IMR-90 (cell line): Measurements from ENCODE around the gene ATXN7L2. TPM values are rescaled to one million over a fixed set of nuclear protein-coding genes. Genes with fewer than 3 reads are reported as not detected.

Experiments
- ATAC-seq: fragments of 200-7000 bp; cut with Tn5 transposase; 2 replicates; pipeline ENCODE4 v1.9.1; 2020; ENCODE audit warnings: low read depth, mild to moderate bottlenecking, moderate library complexity
- BruUV-seq: library from RNA; stranded (reverse); fragments of 400-500 nt; replicated peaks from 2 replicates; lab custom pipeline; 2021; lab: Mats Ljungman, UMichigan
- CTCF ChIA-PET: fragments of 300-600 bp; formaldehyde crosslinking; extraction: SDS; loops from one replicate; lab custom pipeline; 2021; ENCODE audit warnings: antibody characterized with exemption; lab: Yijun Ruan, JAX
- POLR2A ChIA-PET: fragments of 300-600 bp; sonication (Branson Sonifier 250); formaldehyde crosslinking; loops from one replicate; lab custom pipeline; 2022; ENCODE audit warnings: antibody characterized with exemption; ENCODE audit not compliant: unreplicated experiment; lab: Charles Lee
- DNase-seq: peaks from one replicate; pipeline ENCODE4 v3.0.0; 2013
- H2AFZ ChIP-seq: replicated peaks from 2 replicates; pipeline ENCODE3; 2013; ENCODE audit warnings: low read length, mild to moderate bottlenecking; ENCODE audit not compliant: poor library complexity
- H2AK5ac ChIP-seq: 2 replicates; pipeline ENCODE4 v1.6.1; 2013; ENCODE audit warnings: low read depth, low read length, inconsistent platforms
- H2AK9ac ChIP-seq: replicated peaks from 2 replicates; pipeline ENCODE3; 2013; ENCODE audit warnings: mild to moderate bottlenecking, low read depth, low read length, moderate library complexity; ENCODE audit not compliant: poor library complexity
- H2BK120ac ChIP-seq: 2 replicates; pipeline ENCODE4 v1.6.1; 2013; ENCODE audit warnings: low read depth, low read length, inconsistent platforms
- H2BK15ac ChIP-seq: 3 replicates; pipeline ENCODE4 v1.6.1; 2013; ENCODE audit warnings: low read depth, low read length, inconsistent platforms
- H2BK20ac ChIP-seq: 2 replicates; pipeline ENCODE4 v1.6.1; 2013; ENCODE audit warnings: low read depth, mild to moderate bottlenecking, inconsistent platforms, low read length, moderate library complexity
- H2BK5ac ChIP-seq: 2 replicates; pipeline ENCODE4 v1.6.1; 2013; ENCODE audit warnings: mild to moderate bottlenecking, low read depth, low read length, inconsistent platforms; ENCODE audit not compliant: poor library complexity, severe bottlenecking
- H3K14ac ChIP-seq: replicated peaks from 2 replicates; pipeline ENCODE4 v1.6.1; 2013; ENCODE audit warnings: low read depth, low read length, inconsistent platforms
- H3K18ac ChIP-seq: 2 replicates; pipeline ENCODE4 v1.6.1; 2013; ENCODE audit warnings: low read depth, low read length, control low read depth
- H3K23ac ChIP-seq: 2 replicates; pipeline ENCODE4 v1.6.1; 2013; ENCODE audit warnings: low read depth, low read length, inconsistent platforms
- H3K27ac ChIP-seq: 2 replicates; pipeline ENCODE4 v1.5.1; 2013; ENCODE audit warnings: mild to moderate bottlenecking, control low read depth, low read length; ENCODE audit not compliant: insufficient read depth
- H3K27me3 ChIP-seq: 2 replicates; pipeline ENCODE4 v1.6.1; 2013; ENCODE audit warnings: low read length; ENCODE audit not compliant: control insufficient read depth, insufficient read depth
- H3K36me3 ChIP-seq: 2 replicates; pipeline ENCODE4 v1.6.1; 2013; ENCODE audit warnings: low read length, mixed read lengths; ENCODE audit not compliant: control insufficient read depth, insufficient read depth
- H3K4ac ChIP-seq: 2 replicates; pipeline ENCODE4 v1.6.1; 2013; ENCODE audit warnings: low read depth, low read length, inconsistent platforms
- H3K4me1 ChIP-seq: 2 replicates; pipeline ENCODE4 v1.6.1; 2013; ENCODE audit warnings: low read length, mixed read lengths; ENCODE audit not compliant: control insufficient read depth, insufficient read depth
- H3K4me2 ChIP-seq: 2 replicates; pipeline ENCODE4 v1.6.1; 2013; ENCODE audit warnings: low read depth, mild to moderate bottlenecking, control low read depth, low read length, moderate library complexity
- H3K4me3 ChIP-seq: 2 replicates; pipeline ENCODE4 v1.5.1; 2013; ENCODE audit warnings: low read depth, mild to moderate bottlenecking, control low read depth, low read length, moderate library complexity; ENCODE audit not compliant: insufficient read depth
- H3K56ac ChIP-seq: 2 replicates; pipeline ENCODE4 v1.6.1; 2013; ENCODE audit warnings: low read length, inconsistent platforms; ENCODE audit not compliant: insufficient read depth; ENCODE audit errors: extremely low read depth
- H3K79me1 ChIP-seq, 2 experiments: 2 replicates each; pipeline ENCODE4 v1.6.1; 2013; ENCODE audit warnings: low read length in 2 of 2, inconsistent platforms in 1 of 2, low read depth in 1 of 2
- H3K9ac ChIP-seq: 2 replicates; pipeline ENCODE4 v1.6.1; 2013; ENCODE audit warnings: low read depth, low read length, control low read depth
- H3K9me1 ChIP-seq: 2 replicates; pipeline ENCODE4 v1.6.1; 2013; ENCODE audit warnings: low read length, inconsistent platforms; ENCODE audit not compliant: insufficient read depth
- H3K9me3 ChIP-seq: 2 replicates; pipeline ENCODE4 v1.6.1; 2013; ENCODE audit warnings: low read length; ENCODE audit not compliant: control insufficient read depth, insufficient read depth
- H4K20me1 ChIP-seq: 2 replicates; pipeline ENCODE4 v1.6.1; 2013; ENCODE audit warnings: low read length, inconsistent platforms; ENCODE audit not compliant: insufficient read depth
- H4K5ac ChIP-seq: 2 replicates; pipeline ENCODE4 v1.6.1; 2013; ENCODE audit warnings: mild to moderate bottlenecking, low read depth, low read length, control low read depth
- H4K8ac ChIP-seq, 2 experiments: 2 replicates each; pipeline ENCODE4 v1.6.1; 2013; ENCODE audit warnings: low read depth in 2 of 2, low read length in 2 of 2, control low read depth in 1 of 2, inconsistent platforms in 1 of 2
- H4K91ac ChIP-seq: 2 replicates; pipeline ENCODE4 v1.6.1; 2013; ENCODE audit warnings: low read depth, low read length, inconsistent platforms; ENCODE audit not compliant: insufficient read depth
- BHLHE40 ChIP-seq: fragments of 150-350 bp; IDR thresholded peaks from 2 replicates; pipeline ENCODE4 v1.6.1; 2016; ENCODE audit warnings: mild to moderate bottlenecking, low read depth, low read length
- CEBPB ChIP-seq: IDR thresholded peaks from 2 replicates; pipeline ENCODE4 v1.6.1; 2012; ENCODE audit warnings: low read depth, low read length, improper control_type of control experiment
- CHD1 ChIP-seq: IDR thresholded peaks from 2 replicates; pipeline ENCODE4 v1.6.1; 2012; ENCODE audit warnings: low read depth, low read length, improper control_type of control experiment
- FOS ChIP-seq: fragments of 150-350 bp; IDR thresholded peaks from 2 replicates; pipeline ENCODE4 v1.6.1; 2016; ENCODE audit warnings: low read depth, low read length
- MAFK ChIP-seq: IDR thresholded peaks from 2 replicates; pipeline ENCODE4 v1.6.1; 2012; ENCODE audit warnings: low read depth, low read length, improper control_type of control experiment
- MAZ ChIP-seq: IDR thresholded peaks from 2 replicates; pipeline ENCODE4 v1.6.1; 2012; ENCODE audit warnings: low read depth, mild to moderate bottlenecking, low read length, improper control_type of control experiment, moderate library complexity, borderline replicate concordance
- MXI1 ChIP-seq: IDR thresholded peaks from 2 replicates; pipeline ENCODE4 v1.6.1; 2012; ENCODE audit warnings: low read depth, mild to moderate bottlenecking, low read length, moderate library complexity, borderline replicate concordance
- POLR2A ChIP-seq: IDR thresholded peaks from 2 replicates; pipeline ENCODE4 v1.6.1; 2012; ENCODE audit warnings: mild to moderate bottlenecking, low read depth, low read length
- RAD21 ChIP-seq: IDR thresholded peaks from 2 replicates; pipeline ENCODE4 v1.6.1; 2012; ENCODE audit warnings: low read length, improper control_type of control experiment
- RCOR1 ChIP-seq: IDR thresholded peaks from 2 replicates; pipeline ENCODE4 v1.6.1; 2012; ENCODE audit warnings: mild to moderate bottlenecking, low read length, improper control_type of control experiment; ENCODE audit not compliant: insufficient replicate concordance
- SMC3 ChIP-seq: fragments of 150-350 bp; IDR thresholded peaks from 2 replicates; pipeline ENCODE4 v1.6.1; 2016; ENCODE audit warnings: low read depth, mild to moderate bottlenecking, antibody characterized with exemption, low read length, moderate library complexity
- WGBS, 2 experiments: methylation state at CpG; one replicate each; pipeline versions ENCODE4 v1.1.5 to v1.1.7; 2013; ENCODE audit warnings: missing lambda C conversion rate in 2 of 2; ENCODE audit not compliant: insufficient read length in 1 of 2; ENCODE audit errors: extremely low coverage in 2 of 2; 5-methylcytosine and 5-hydroxymethylcytosine counted together
- dilution Hi-C: fragments of 300-500 bp; cut with HindIII; formaldehyde crosslinking; loops from one replicate; pipeline ENCODE4 v1.14.3; 2018; ENCODE audit warnings: low sequenced_read_pairs; ENCODE audit not compliant: unreplicated experiment
- in situ Hi-C: fragments of 300-500 bp; cut with MboI; formaldehyde crosslinking; loops from 3 replicates; pipeline ENCODE4 v1.14.3; 2019; ENCODE audit warnings: low sequenced_read_pairs, inconsistent platforms, mixed read lengths
- intact Hi-C: fragments of 100-400 bp; cut with micrococcal nuclease; formaldehyde crosslinking; loops from 2 replicates; pipeline ENCODE4 v1.10.0; 2022
- polyA plus RNA-seq, 3 experiments: library from polyadenylated mRNA; depleted of rRNA; stranded (reverse); fragments of >200 nt; gene quantifications; 2 replicates each; pipeline ENCODE4 v1.2.3, GENCODE V29; 2012; ENCODE audit warnings: low replicate concordance in 1 of 3
- total RNA-seq: library from RNA; depleted of rRNA; stranded (reverse); fragments of >200 nt; gene quantifications from 2 replicates; pipeline ENCODE4 v1.2.3, GENCODE V29; 2012
- TF ChIP-seq, protein P1 (sequence below): conservative IDR thresholded peaks from 2 replicates; pipeline ENCODE4 v1.5.1; 2012; ENCODE audit warnings: mild to moderate bottlenecking, low read depth, low read length, improper control_type of control experiment
- TF ChIP-seq, protein P2 (sequence below): fragments of 150-350 bp; IDR thresholded peaks from 2 replicates; pipeline ENCODE4 v1.6.1; 2017; ENCODE audit warnings: mild to moderate bottlenecking, antibody characterized with exemption, low read length, low read depth
- TF ChIP-seq, protein P3 (sequence below): fragments of 150-350 bp; IDR thresholded peaks from 2 replicates; pipeline ENCODE4 v1.6.1; 2016; ENCODE audit warnings: low read depth, mild to moderate bottlenecking, low read length, moderate library complexity, borderline replicate concordance

The ATXN7L2 gene
- total and polyA plus RNA-seq, 2 of the 4 experiments (the other 2 are of a cell fraction): 1.3 to 4.8 TPM

DNA sequence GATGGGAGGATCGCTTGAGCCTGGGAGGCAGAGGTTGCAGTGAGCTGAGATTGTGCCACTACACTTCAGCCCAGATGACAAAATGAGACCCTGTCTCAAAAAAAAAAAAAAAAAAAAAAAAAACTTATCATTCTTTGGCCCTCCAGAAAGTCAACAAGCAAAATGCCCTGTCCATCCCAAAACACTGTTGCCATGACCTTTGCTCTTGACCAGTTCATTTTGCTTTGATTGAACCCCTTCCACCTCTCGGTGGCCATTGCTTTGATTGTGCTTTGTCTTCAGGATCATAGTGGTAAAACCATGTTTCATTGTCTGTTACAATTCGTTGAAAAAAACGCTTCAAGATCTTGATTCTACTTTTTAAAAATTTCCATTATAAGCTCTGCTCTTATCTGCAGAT is 25.9 kb upstream of the ATXN7L2 start:
- POLR2A ChIA-PET: no interaction called here
- Histone ChIP-seq H3K36me3 (no peaks in the 10 kb centered on the region), H3K18ac (no peak overlapping the region), H3K4ac (no peak overlapping the region), H2BK120ac (no peak overlapping the region), H2AFZ (no peak overlapping the region), H3K79me1 (no peaks in the 10 kb centered on the region), H2BK20ac (no peak overlapping the region), H3K23ac (no peak overlapping the region), H3K27me3 (peaks cover 9% of the 10 kb centered on the region), H4K5ac (no peak overlapping the region), H3K9me3 (peaks cover 4% of the 10 kb centered on the region; the same call in 1 of the 2 replicates), H3K4me3 (no peak overlapping the region), H3K4me2 (no peak overlapping the region), H2AK5ac (no peak overlapping the region), H3K9ac (no peak overlapping the region), H3K4me1 (no peaks in the 10 kb centered on the region), H3K27ac (no peak overlapping the region), H4K8ac (no peak overlapping the region), H4K20me1 (no peaks in the 10 kb centered on the region), H3K9me1 (no peaks in the 10 kb centered on the region), H2BK15ac (no peak overlapping the region), H2AK9ac (no peak overlapping the region), H4K91ac (no peak overlapping the region), H2BK5ac (no peak overlapping the region), H3K56ac (no peak overlapping the region), H3K14ac (no peak overlapping the region)
- no TSS peak for BruUV-seq
- ATAC-seq: no peak
- no CpG with 5 or more reads among the region's 4 CpGs for WGBS, 2 experiments
- in situ Hi-C loops: no loop called here
- no peak for TF ChIP-seq CHD1
- no peak for TF ChIP-seq CEBPB
- TF ChIP-seq FOS: no peak
- TF ChIP-seq MXI1: no peak
- TF ChIP-seq, protein P1, sequence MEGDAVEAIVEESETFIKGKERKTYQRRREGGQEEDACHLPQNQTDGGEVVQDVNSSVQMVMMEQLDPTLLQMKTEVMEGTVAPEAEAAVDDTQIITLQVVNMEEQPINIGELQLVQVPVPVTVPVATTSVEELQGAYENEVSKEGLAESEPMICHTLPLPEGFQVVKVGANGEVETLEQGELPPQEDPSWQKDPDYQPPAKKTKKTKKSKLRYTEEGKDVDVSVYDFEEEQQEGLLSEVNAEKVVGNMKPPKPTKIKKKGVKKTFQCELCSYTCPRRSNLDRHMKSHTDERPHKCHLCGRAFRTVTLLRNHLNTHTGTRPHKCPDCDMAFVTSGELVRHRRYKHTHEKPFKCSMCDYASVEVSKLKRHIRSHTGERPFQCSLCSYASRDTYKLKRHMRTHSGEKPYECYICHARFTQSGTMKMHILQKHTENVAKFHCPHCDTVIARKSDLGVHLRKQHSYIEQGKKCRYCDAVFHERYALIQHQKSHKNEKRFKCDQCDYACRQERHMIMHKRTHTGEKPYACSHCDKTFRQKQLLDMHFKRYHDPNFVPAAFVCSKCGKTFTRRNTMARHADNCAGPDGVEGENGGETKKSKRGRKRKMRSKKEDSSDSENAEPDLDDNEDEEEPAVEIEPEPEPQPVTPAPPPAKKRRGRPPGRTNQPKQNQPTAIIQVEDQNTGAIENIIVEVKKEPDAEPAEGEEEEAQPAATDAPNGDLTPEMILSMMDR: no peak
- TF ChIP-seq, protein P2, sequence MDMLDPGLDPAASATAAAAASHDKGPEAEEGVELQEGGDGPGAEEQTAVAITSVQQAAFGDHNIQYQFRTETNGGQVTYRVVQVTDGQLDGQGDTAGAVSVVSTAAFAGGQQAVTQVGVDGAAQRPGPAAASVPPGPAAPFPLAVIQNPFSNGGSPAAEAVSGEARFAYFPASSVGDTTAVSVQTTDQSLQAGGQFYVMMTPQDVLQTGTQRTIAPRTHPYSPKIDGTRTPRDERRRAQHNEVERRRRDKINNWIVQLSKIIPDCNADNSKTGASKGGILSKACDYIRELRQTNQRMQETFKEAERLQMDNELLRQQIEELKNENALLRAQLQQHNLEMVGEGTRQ: no peak
- TF ChIP-seq, protein P3, sequence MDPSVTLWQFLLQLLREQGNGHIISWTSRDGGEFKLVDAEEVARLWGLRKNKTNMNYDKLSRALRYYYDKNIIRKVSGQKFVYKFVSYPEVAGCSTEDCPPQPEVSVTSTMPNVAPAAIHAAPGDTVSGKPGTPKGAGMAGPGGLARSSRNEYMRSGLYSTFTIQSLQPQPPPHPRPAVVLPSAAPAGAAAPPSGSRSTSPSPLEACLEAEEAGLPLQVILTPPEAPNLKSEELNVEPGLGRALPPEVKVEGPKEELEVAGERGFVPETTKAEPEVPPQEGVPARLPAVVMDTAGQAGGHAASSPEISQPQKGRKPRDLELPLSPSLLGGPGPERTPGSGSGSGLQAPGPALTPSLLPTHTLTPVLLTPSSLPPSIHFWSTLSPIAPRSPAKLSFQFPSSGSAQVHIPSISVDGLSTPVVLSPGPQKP: no peak
- TF ChIP-seq BHLHE40: no peak
- TF ChIP-seq MAZ: no peak
- TF ChIP-seq POLR2A: no peak
- no peak for TF ChIP-seq MAFK
- no peak for TF ChIP-seq RAD21
- TF ChIP-seq SMC3: no peak
- TF ChIP-seq RCOR1: no peak
- dilution Hi-C loops: no loop called here
- CTCF ChIA-PET: no interaction called here
- intact Hi-C loops: no loop called here
- DNase-seq: no peak
